ENCODE data around the gene GTF2A1.
"Not testable (repeated sequence)": the region's sequence is repeated elsewhere in the genome, so short reads cannot be mapped to it uniquely, and the experiment has no call there.

Gene GTF2A1

DNA sequence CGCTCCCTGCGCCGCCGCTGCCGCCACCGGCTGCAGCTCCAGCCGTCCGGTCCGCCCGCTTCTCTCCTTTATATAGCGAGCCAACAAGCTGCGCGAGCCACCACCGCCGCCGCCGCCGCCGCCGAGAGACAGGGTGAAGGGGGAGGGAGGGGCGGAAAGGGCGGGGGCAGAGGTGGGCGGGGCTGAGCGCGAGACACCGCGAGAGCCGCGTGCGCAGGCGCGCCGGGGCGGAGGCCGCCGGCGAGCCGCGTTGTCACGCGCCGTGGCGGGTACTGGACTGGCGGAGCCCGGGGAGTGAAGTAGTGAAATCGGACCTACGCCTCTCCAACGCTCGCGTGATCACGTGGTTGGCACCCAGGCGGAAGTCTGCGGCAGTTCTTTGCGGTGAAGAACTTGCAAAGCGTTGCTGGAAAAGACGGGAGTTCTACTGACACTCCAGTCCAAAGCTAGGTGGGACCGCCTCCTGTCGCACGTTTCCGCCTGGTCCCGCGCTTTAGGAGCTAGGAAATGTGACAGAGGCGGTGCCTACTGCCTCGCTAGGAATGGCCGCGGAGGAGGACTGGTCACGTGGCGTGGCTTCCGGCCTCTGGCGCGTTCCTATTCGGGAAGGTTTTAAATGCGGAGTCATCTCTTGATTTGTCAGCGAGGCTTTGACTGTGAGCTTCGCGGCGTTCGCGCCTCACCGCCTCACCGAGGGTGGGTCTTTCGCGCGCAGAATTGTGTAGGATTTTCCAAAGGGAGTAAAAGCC is at the start of gene GTF2A1:
GTF2A1 (minus strand) TSS at position 130 of the 749 bp plus-strand sequence. CDS start 441 bp downstream, outside the sequence.
- in situ Hi-C loops (cut with HindIII; ENCODE audit: low pct_ligation_motif_present, low pct_unique_long_range_greater_than_20kb, low sequenced_read_pairs) = no loop called here
- DNase-seq = peak; percentile 94

DNA sequence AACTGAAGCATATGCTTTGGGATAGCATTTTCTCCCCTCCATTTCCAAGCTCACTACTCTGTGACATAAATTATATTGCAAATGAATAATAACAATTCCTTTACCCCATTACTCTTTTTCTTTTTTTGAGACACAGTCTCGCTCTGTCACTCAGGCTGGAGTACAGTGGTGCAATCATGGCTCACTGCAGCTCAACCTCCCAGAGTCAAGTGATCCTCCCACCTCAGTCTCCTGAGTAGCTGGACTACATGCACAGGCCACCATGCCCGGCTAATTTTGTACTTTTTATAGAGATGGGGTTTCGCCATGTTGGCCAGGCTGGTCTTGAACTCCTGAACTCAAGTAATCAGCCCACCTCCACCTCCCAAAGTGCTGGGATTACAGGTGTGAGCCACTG is 49.2 kb upstream of the GTF2A1 start:
- DNase-seq = no peak
- in situ Hi-C loops (cut with HindIII; ENCODE audit: low pct_ligation_motif_present, low pct_unique_long_range_greater_than_20kb, low sequenced_read_pairs) = no loop called here

DNA sequence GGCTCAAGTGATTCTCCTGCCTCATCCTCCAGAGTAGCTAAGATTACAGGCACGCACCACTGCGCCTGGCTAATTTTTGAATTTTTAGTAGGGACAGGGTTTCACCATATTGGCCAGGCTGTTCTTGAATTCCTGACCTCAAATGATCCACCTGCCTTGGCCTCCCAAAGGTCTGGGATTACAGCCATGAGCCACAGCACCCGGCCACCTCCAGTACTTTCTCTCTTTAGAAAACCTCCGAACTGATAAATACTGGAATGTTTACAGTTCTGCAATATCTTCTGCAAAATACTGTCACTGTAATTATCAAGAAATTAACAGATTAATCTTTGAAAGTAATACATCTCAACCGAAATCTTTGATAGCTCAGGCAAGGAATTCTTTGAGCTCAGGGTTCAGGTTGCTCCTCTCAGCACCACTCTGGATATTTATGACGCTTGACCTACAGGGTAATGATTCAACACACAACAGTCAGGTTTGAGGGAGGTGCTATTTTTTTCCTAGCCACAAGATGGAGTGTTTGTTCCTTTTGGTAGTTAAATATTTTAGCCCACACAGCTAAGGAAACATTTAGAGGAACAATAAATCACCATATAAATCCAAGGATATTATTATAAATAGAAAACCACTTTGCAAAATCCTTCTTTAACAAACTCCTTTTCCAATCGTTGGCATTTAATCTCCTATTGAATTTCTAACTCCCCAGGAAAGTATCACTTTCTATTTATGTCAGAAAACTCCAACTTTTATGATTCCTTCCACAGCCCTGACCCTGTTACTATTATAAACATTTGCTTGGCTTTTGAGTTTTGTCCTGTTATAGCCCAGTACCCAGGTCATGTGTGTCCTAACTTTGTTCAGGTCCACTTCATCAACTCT is 48.6 kb upstream of the GTF2A1 start:
- in situ Hi-C loops (cut with HindIII; ENCODE audit: low pct_ligation_motif_present, low pct_unique_long_range_greater_than_20kb, low sequenced_read_pairs) = no loop called here
- peak; percentile 75 for DNase-seq

DNA sequence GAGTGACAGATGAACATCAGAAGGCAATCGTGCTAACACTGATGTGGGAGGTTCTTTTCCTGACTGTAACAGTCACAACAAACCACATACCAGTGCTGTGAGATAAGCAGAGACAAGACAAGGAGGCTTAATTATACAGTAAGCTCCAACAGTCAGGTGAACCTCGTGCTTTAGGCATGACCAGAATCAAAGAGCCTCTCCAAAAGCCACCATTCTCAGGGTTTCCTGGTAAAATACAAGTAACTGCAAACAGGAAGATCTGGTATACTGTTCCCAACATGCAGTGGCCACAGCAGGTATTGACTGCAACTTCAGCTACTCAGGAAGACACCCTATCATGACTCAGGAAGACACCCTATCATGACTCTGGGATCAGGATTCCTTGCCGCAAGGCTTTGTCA is 47.3 kb upstream of the GTF2A1 start:
- DNase-seq = peak; percentile 37
- in situ Hi-C loops (cut with HindIII; ENCODE audit: low pct_ligation_motif_present, low pct_unique_long_range_greater_than_20kb, low sequenced_read_pairs) = no loop called here

DNA sequence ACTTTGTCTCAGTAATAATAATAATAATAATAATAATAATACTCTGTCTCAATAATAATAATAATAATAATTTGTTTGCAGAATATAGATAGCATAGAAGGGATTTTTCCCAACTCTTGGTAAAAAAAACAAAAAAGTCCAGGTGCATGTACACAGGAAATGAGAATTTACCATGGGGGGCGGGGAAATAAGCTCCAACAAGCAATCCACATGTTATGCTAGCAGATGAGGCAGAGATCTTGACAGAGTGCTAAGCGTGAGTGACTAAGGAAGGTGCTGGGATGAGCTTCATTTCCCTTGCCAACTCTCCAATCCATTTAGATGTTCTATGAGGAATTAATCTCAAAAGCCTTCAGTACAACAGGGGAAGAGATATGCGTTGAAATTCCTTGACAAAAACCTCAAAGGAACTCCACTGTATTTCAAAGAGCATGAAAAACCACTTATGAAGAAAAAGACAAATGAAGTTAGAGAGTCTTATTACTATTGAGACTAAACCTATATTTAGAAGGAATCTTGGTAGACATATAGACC is 44.9 kb upstream of the GTF2A1 start:
- in situ Hi-C loops (cut with HindIII; ENCODE audit: low pct_ligation_motif_present, low pct_unique_long_range_greater_than_20kb, low sequenced_read_pairs) = no loop called here
- DNase-seq = no peak

DNA sequence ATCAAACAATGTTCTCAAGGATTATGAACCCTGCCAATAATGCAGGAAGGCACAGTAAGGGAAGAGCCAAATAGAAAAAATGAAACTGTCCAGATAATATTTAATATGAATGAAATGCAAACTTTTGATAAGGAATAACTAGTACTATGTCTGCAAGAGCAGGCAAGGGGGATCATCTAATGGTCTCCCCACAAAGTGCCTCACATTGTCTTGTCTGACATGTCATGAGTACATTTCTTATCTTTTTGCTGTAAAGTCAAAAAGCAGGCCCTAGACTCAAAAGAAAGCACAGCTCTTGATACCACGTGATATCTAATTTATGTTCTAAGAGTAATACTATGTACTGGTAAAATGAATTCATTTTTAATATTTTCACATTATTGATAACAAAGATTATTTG is 43.9 kb upstream of the GTF2A1 start:
- in situ Hi-C loops (cut with HindIII; ENCODE audit: low pct_ligation_motif_present, low pct_unique_long_range_greater_than_20kb, low sequenced_read_pairs) = no loop called here
- DNase-seq = no peak

DNA sequence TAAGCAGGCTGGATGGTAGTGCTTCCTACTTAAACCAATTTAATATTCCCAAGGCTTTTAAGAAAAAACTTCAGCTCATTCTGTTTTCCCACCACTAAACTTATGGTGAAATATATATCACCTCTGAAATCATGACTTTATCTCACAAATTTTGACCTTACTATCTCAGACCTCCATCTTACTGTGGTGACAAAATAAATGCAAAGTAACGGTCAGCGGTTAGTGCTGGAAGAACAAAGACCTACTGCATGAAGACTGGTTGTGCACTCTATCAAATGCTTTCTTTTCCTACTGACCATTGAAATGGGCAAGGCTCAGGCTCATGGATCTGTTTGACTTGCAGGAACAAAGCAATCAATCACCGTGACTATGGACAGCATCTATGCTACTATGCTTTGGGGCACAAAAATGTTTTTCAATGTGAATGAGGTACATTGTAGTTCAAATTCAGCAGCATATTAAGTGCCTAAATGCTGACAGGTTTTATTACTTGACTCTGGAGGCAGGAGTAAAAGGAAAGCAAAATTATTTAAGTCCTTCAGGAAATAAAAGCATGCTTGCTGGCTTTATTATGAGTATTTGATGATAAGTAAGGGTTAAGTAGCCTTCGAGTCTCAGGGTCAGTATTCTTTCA is 43.1 kb upstream of the GTF2A1 start:
- in situ Hi-C loops (cut with HindIII; ENCODE audit: low pct_ligation_motif_present, low pct_unique_long_range_greater_than_20kb, low sequenced_read_pairs) = no loop called here
- DNase-seq = no peak

DNA sequence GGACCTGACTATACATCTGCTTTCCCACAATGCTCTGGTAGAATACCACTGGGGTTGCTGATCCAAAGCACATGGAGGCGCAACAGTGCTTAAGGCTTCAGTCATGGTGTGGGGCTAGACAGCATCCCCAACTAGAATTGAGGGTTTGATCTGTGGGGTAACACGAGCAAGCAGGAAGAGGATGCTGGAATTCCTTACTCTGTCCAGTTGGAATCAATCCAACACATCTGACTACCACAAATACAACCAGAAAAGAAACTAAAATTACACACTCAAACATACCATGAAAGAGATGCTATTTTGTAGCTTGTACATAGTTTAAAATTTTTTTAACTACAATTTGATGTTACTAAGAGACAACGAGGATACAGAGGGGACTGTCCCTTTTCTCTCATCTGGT is 40.4 kb upstream of the GTF2A1 start:
- in situ Hi-C loops (cut with HindIII; ENCODE audit: low pct_ligation_motif_present, low pct_unique_long_range_greater_than_20kb, low sequenced_read_pairs) = no loop called here
- no peak for DNase-seq

DNA sequence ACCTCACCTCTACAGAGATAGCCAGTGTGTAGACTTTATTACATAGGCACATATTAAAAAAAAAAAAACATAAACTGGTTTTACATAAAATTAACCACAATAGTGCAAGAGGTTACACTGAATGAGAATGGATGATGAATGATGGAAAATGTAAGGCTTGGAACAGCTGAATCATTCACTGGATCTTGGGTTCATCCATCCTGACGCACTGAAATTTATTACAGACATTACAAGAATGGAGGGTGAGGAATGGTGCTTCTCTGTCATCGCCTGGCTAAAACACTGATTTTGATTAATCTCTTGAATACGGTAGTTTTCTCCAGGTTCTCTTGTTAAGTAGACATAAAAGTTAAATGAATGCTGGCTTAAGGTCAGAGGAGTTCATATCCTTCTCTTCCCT is 40.0 kb upstream of the GTF2A1 start:
- in situ Hi-C loops (cut with HindIII; ENCODE audit: low pct_ligation_motif_present, low pct_unique_long_range_greater_than_20kb, low sequenced_read_pairs) = no loop called here
- DNase-seq = no peak

DNA sequence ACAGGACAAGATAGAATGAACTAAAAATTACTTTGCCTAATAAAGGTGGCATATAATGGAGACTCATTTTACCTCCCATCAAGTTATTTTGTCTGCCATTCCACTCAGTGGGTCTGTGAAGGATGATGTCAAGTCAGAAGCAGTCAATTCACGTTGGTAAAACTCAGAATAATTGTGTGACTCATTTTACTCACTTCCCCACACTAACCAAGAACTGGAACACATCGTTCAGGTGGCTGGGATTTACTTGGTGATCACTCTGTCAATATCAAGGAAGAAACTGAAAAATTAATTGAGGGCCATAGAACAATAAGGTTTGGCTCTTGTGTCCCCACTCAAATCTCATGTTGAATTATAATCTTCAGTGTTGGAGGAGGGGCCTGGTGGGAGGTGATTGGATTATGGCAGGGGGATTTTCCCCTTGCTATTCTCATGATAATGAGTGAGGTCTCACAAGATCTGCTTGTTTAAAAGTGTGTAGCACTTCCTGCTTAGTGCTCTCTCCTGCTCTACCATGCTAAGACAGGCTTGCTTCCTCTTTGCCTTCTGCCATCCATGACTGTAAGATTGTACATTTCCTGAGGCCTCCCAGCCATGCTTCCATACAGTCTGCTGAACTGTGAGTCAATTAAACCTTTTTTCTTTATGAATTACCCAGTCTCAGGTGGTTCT is 35.7 kb upstream of the GTF2A1 start:
- in situ Hi-C loops (cut with HindIII; ENCODE audit: low pct_ligation_motif_present, low pct_unique_long_range_greater_than_20kb, low sequenced_read_pairs) = no loop called here
- DNase-seq = no peak

DNA sequence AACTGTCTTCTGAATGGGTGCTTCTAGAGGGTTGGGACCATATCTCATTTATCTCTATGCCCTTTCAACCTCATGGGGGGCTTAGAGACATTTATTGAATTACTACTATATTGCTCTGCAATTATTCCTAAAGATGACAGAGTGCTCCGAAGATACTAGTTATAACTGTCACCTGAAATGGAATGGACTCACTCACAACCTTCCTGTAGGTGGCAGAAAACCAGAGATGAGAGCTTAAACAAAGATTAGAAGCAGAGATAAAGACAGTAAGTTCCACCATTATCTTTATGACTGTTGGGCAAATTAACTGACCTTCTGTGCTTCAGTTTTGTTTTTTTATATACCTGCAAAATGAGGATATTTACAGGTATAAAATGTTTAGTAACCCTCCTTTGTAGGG is 31.5 kb upstream of the GTF2A1 start:
- in situ Hi-C loops (cut with HindIII; ENCODE audit: low pct_ligation_motif_present, low pct_unique_long_range_greater_than_20kb, low sequenced_read_pairs) = no loop called here
- DNase-seq = peak; percentile 2

DNA sequence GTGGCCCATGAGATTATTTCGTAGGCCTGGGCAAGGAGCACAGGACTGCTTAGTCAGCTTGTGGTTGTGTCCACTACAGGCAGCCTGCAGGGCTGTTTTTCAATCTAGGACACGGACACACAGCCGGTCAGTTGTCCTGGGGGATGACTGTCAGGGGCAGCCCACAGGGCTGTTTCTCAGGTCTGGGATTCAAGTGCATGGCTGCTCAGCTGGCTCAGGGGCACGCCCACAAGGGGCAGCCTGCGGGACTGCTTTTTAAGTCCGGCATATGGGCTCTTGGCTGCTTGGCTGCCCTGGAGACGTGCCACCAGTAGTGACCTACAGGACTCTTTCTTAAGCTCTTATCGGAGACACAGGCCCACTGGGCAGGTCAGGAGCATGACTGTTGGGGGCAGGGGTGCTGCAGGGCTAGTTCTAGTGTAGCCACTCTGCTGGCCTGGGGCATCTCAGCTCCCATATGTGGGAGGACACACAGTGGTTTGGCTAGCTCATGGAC is 26.6 kb upstream of the GTF2A1 start:
- DNase-seq = no peak
- in situ Hi-C loops (cut with HindIII; ENCODE audit: low pct_ligation_motif_present, low pct_unique_long_range_greater_than_20kb, low sequenced_read_pairs) = no loop called here

DNA sequence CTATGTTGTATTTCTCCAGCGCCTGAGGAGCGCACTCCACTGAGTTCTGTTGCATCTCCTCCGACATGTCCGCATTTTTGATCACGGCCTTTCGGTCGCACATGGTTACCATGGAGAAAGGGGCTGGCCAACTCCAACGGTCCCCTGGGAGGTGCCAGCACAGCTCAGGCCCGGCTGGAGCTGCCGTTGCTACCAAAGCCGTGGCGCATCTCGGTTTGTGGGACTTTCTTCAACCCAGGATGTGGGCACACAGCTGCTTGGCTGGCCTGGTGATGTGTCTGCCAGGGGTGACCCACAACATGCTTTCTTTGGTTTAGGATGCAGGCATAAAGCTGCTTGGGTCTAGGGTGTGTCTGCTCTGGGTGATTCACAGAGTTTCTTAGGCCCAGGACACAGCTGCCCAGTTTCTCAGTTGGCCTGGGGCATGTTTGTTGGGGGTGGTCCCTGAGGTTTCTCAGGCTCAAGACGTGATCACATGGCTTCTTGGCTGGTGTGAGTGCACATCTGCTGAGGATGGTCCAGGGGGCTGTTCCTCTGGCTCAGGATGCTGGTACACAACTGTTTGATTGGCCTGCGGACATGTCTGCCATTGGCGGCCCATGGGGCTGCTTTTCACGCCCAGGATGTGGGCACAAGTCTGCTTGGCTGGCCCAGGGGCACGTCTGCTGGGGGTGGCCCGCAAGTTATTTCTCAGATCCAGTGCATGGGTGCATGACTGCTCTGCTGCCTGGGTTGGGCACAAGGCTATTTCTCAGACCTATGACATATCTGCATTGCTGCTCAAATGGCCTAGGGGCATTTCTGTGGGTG is 25.9 kb upstream of the GTF2A1 start:
- in situ Hi-C loops (cut with HindIII; ENCODE audit: low pct_ligation_motif_present, low pct_unique_long_range_greater_than_20kb, low sequenced_read_pairs) = no loop called here
- DNase-seq = no peak

DNA sequence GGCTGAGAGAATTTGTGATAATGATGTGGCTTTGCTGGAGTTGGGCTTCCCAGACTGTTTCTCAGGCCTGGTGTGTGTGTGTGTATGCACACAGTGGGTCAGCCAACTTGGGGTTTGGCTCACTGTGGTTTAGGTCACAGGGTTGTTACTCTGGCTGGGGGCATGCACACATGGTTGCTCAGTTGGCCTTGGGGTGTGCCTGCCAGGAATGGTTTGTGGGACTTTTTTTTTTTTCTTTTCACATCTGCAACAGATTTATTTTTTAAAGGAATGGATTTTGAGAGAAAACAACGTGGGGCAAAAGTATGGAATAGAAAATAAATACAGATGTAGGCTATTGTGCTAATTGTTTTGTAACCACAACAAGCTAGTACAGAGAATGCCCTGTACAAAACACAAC is 25.0 kb upstream of the GTF2A1 start:
- no peak for DNase-seq
- in situ Hi-C loops (cut with HindIII; ENCODE audit: low pct_ligation_motif_present, low pct_unique_long_range_greater_than_20kb, low sequenced_read_pairs) = no loop called here

DNA sequence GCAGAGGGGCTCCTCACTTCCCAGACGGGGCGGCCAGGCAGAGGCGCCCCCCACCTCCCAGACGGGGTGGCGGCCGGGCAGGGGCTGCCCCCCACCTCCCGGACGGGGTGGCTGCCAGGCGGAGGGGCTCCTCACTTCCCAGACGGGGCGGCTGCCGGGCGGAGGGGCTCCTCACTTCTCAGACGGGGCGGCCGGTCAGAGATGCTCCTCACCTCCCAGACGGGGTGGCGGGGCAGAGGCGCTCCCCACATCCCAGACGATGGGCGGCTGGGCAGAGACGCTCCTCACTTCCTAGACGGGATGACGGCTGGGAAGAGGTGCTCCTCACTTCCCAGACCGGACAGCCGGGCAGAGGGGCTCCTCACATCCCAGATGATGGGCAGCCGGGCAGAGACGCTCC is 23.7 kb upstream of the GTF2A1 start:
- in situ Hi-C loops (cut with HindIII; ENCODE audit: low pct_ligation_motif_present, low pct_unique_long_range_greater_than_20kb, low sequenced_read_pairs); DNase-seq: not testable (repeated sequence)

DNA sequence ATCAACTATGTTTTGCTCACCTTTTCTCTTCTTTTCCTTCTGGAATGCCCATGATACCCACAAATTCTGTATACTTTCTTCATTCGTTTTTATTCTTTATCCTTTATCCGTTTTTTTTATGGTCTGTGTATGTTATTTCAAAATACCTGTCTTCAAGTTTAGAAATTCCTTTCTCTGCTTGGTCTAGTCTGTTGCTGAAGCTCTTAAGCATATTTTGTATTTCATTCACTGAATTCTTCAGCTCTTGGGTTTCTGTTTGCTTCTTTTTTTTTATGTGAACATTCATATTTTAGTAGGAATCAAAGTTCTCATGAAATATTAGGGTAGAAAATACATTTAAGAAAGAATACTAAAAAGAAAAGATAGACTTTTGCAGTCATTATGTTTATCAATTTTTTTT is 22.7 kb upstream of the GTF2A1 start:
- DNase-seq = no peak
- in situ Hi-C loops (cut with HindIII; ENCODE audit: low pct_ligation_motif_present, low pct_unique_long_range_greater_than_20kb, low sequenced_read_pairs) = no loop called here

DNA sequence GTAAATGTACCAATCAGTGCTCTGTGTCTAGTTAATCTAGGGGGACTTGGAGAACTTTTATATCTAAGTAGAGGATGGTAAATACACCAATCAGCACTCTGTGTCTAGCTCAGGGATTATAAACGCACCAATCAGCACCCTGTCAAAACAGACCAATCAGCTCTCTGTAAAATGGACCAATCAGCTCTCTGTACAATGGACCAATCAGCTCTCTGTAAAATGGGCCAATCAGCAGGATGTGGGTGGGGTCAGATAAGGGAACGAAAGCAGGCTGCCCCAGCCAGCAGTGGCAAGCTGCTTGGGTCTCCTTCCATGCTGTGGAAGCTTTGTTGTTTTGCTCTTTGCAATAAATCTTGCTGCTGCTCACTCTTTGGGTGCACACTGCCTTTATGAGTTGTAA is 16.1 kb upstream of the GTF2A1 start:
- DNase-seq; in situ Hi-C loops (cut with HindIII; ENCODE audit: low pct_ligation_motif_present, low pct_unique_long_range_greater_than_20kb, low sequenced_read_pairs): not testable (repeated sequence)

DNA sequence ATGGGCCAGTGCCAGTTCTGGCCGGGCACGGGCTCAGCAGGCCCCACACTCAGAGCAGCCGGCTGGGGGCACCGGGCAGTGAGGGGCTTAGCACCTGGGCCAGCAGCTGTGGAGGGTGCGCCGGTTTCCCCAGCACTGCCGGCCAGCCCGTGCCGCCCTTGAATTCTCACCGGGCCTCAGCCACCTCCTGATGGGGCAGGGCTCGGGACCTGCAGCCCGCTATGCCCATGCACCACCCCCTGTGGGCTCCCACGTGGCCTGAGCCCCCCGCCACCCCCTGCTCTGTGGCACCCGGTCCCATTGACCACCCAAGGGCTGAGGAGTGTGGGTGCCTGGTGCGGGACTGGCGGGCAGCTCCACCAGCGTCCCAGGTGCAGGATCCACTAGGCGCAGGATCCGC is 15.4 kb upstream of the GTF2A1 start:
- in situ Hi-C loops (cut with HindIII; ENCODE audit: low pct_ligation_motif_present, low pct_unique_long_range_greater_than_20kb, low sequenced_read_pairs) = no loop called here
- DNase-seq = no peak

Measured in ACHN (cell line).